SJCRH30 (cell line): ENCODE results near the gene PRELID3B. TPM values are rescaled to one million over a fixed set of nuclear protein-coding genes. Genes with fewer than 3 reads are reported as not detected.

Experiments used
- DNase-seq, 2 experiments: peaks; one replicate each; pipeline ENCODE4 v3.0.0-alpha.2; 2015 to 2020
- H3K27ac ChIP-seq: fragments of 250-450 bp; sonication (Bioruptor Pico); 2 replicates; pipeline ENCODE4 v1.5.1; 2020; ENCODE audit warnings: mild to moderate bottlenecking, moderate library complexity
- H3K27me3 ChIP-seq: fragments of 250-450 bp; sonication (Bioruptor Pico); 2 replicates; pipeline ENCODE4 v1.5.1; 2020; ENCODE audit warnings: mild to moderate bottlenecking, moderate library complexity
- H3K36me3 ChIP-seq: fragments of 250-450 bp; sonication (Bioruptor Pico); 2 replicates; pipeline ENCODE4 v1.5.1; 2020; ENCODE audit warnings: mild to moderate bottlenecking, moderate library complexity
- H3K4me1 ChIP-seq: fragments of 250-450 bp; sonication (Bioruptor Pico); 2 replicates; pipeline ENCODE4 v1.5.1; 2020; ENCODE audit warnings: mild to moderate bottlenecking, moderate library complexity
- H3K4me3 ChIP-seq: fragments of 250-450 bp; sonication (Bioruptor Pico); 2 replicates; pipeline ENCODE4 v1.5.1; 2020; ENCODE audit warnings: mild to moderate bottlenecking, moderate library complexity
- H3K9me3 ChIP-seq: fragments of 250-450 bp; sonication (Bioruptor Pico); replicated peaks from 2 replicates; pipeline ENCODE4 v1.5.1; 2020; ENCODE audit warnings: mild to moderate bottlenecking, moderate library complexity
- total RNA-seq: library from RNA; depleted of rRNA; stranded (reverse); fragments of >200 nt; shearing (Covaris generic); gene quantifications from 2 replicates; pipeline ENCODE4 v1.2.3, GENCODE V29; 2014; rRNA removed

Gene PRELID3B
- total RNA-seq, 1 experiment from 2014 or later: 331 TPM

DNA sequence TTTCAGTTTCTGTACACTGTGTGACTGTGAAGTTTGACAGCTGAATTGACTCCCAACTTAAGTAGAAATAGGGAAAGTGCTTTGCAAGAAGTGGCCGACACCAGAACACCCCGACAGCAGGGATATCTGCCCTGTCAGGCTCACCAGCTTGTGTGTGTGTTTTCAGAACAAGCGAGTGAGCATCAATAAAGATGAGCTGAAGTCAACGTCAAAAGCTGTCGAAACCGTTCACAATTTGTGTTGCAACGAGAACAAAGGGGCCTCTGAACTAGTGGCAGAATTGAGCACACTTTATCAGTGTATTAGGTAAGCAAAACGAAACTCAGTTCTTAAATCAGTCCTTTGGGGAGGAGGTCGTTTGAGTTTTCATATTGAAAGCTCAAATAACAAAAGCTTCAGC lies 50.9 kb downstream of the PRELID3B start:
- Histone ChIP-seq H3K9me3 (no peaks in the 10 kb centered on the region), H3K27me3 (no peaks in the 10 kb centered on the region), H3K36me3 (peaks cover 97% of the 10 kb centered on the region), H3K27ac (no peak overlapping the region), H3K4me3 (no peak overlapping the region), H3K4me1 (peaks cover 6% of the 10 kb centered on the region)
- DNase-seq: no peak

DNA sequence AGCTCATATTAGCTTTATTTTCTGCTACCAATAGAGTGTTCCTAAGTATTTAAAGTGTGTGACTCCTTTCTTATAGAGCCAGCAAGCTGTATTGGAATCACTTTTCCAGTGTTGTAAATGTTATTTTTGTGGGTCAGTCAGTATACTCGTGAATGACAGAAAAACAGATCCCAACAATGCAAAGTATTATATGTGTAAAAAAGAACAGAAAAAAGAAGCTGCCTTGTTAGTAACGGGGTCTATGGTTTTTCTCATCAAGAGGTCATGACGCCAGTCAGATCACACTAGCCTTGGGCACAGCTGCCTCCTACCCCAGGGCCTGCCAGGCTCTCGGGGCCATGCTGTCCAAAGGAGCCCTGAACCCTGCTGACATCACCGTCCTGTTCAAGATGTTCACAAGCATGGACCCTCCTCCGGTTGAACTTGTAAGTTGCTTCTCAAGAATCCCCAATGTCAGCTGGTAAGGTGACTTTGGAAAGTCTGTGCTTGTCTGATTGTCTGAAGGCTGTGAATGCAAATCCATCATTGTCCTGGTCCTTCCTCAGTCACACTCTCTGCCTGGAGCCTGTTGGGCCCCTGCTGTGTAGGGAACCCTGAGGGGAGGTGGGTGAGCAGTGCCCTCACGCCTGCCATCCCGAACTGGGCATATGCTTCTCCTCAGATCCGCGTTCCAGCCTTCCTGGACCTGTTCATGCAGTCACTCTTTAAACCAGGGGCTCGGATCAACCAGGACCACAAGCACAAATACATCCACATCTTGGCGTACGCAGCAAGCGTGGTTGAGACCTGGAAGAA lies 51.7 kb downstream of the PRELID3B start:
- Histone ChIP-seq H3K4me3 (no peak overlapping the region), H3K27ac (no peak overlapping the region), H3K27me3 (no peaks in the 10 kb centered on the region), H3K4me1 (peaks cover 6% of the 10 kb centered on the region), H3K36me3 (peaks cover 97% of the 10 kb centered on the region), H3K9me3 (no peaks in the 10 kb centered on the region)
- DNase-seq: no peak

DNA sequence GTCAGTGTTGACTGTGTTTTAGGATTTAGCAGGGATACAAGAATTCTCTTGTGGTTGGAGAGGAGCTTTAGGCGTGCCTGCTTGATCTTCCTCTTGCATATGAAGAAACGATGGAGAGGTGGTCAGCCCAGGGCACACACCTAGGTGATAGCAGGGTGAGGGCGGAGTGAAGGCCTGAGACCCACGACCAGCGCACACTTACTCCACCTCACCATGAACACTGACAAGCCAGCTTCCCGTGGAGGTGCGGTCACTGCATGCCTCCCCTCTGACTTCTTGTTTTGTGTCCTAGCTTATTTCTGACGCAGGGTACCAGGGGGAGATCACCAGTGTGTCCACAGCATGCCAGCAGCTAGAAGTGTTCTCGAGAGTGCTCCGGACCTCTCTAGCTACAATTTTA lies 53.4 kb downstream of the PRELID3B start:
- DNase-seq: no peak
- Histone ChIP-seq H3K27ac (no peak overlapping the region), H3K4me1 (peaks cover 6% of the 10 kb centered on the region), H3K27me3 (no peaks in the 10 kb centered on the region), H3K4me3 (no peak overlapping the region), H3K36me3 (peaks cover 91% of the 10 kb centered on the region), H3K9me3 (no peaks in the 10 kb centered on the region)

DNA sequence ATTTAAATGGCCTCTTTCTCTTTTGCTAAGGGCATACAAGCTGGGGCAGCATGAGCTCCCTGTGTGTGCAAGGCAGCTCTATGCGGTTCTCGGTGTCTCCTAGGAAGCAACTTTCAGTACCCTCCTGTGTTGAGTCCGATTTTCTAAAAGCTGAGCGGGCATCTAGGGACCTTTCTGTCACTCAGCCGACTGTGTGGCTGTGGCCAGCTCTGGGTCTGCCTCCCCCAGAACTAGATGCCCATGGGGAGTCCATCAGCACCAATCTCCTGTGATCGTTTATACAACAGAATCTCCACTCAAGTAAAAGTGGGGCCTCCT lies 54.1 kb downstream of the PRELID3B start:
- no peak overlapping the region for H3K4me3 ChIP-seq
- no peaks in the 10 kb centered on the region for H3K9me3 ChIP-seq
- H3K4me1 ChIP-seq: peaks cover 6% of the 10 kb centered on the region
- H3K27me3 ChIP-seq: no peaks in the 10 kb centered on the region
- no peak overlapping the region for H3K27ac ChIP-seq
- no peak for DNase-seq
- peaks cover 88% of the 10 kb centered on the region for H3K36me3 ChIP-seq

DNA sequence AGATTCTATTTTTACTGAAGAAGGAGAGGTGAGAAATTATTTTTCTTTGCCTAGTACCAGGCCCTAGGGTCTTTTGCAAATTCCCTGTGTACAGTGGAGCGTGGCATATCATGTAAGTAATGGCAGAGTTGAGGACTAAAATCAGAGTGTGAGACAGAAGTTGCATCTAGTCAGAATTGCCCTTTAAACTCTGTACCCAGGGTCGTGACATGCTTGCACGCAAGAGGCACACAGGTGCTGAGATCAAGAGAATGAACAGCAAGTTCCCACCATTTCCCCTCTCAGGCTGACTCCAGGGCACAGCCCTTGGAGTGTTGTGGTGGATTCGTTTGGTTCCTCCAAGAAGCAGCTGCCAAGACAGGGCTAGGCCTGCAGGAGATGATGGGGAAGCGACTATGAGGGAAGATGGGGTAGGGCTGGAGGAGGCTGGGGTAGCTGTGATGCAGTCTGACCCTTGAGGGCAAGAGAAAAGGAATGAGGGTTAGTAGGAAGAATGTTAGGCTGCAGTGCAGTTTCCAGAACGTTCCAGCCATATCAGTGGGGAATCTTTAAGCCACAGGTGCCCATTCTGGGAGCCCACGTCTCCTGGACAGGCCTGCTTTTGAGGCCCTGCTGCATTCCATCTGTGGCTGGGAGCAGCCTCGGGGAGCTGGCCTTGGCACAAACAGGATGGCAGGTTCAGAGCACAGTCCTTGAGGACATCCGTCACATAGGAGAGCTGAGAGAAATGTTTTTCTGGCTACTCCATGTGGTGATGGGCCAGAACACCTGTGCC lies 54.6 kb downstream of the PRELID3B start:
- Histone ChIP-seq H3K27me3 (no peaks in the 10 kb centered on the region), H3K4me3 (no peak overlapping the region), H3K9me3 (no peaks in the 10 kb centered on the region), H3K4me1 (peaks cover 2% of the 10 kb centered on the region), H3K36me3 (peaks cover 82% of the 10 kb centered on the region), H3K27ac (no peak overlapping the region)
- DNase-seq: no peak

DNA sequence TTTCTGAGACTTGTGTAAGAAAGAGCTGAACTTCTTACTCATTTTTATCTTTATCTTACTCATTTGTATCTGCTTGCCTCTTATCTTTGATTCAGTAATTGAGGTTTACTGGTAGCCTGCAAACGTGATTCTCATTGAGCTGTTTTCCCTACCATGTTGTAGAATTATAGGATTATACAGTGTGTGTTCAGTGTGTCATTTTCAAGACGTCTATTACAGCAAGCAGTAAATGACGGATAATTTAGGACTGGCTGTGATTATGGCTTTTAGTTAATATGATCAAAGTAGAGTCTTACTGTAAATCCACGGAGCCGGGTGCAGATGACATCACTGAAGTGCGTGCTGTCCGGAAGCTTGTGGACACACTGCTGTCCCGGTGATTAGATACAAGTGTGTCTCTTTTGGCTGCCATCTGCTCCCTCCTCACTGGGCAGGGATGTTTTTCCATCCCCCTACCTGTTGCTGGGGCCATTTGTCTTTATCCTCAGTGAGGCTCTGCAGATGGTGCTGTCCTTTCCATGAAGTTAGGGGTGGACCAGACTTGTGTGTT lies 55.5 kb downstream of the PRELID3B start:
- no peak overlapping the region for H3K27ac ChIP-seq
- peaks cover 77% of the 10 kb centered on the region for H3K36me3 ChIP-seq
- no peak overlapping the region for H3K4me3 ChIP-seq
- DNase-seq: no peak
- no peaks in the 10 kb centered on the region for H3K27me3 ChIP-seq
- H3K9me3 ChIP-seq: no peaks in the 10 kb centered on the region
- peaks cover 7% of the 10 kb centered on the region for H3K4me1 ChIP-seq

DNA sequence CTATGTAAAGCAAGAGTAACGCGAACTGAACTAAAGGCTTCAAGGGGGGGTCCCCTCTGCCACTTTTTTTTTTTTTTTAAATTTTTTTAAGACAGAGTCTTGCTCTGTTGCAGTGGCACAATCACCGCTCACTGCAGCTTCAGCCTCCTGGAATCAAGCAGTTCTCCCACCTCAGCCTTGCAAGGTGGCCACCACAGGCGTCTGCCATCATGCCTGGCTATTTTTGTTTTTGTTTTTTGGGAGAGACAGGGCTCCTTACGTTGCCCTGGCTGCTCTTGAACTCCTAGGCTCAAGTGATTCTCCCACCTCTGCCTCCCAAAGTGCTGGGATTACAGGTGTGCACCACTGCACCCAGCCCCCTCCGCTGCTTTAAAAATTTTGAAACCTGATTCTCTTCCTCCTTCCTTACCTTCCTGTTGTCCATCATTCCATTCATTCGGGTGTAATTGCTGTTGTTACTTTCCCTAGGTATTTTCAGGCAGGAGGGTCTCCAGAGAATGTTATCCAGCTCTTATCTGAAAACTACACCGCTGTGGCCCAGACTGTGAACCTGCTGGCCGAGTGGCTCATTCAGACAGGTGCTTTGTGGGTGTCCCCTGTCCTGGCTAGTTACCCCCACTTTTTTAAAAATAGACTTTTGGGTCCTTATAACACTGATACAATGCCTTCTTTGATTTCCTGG lies 56.2 kb downstream of the PRELID3B start:
- Histone ChIP-seq H3K27me3 (no peaks in the 10 kb centered on the region), H3K4me1 (peaks cover 7% of the 10 kb centered on the region), H3K36me3 (peaks cover 71% of the 10 kb centered on the region), H3K27ac (no peak overlapping the region), H3K4me3 (no peak overlapping the region), H3K9me3 (no peaks in the 10 kb centered on the region)
- DNase-seq: no peak

DNA sequence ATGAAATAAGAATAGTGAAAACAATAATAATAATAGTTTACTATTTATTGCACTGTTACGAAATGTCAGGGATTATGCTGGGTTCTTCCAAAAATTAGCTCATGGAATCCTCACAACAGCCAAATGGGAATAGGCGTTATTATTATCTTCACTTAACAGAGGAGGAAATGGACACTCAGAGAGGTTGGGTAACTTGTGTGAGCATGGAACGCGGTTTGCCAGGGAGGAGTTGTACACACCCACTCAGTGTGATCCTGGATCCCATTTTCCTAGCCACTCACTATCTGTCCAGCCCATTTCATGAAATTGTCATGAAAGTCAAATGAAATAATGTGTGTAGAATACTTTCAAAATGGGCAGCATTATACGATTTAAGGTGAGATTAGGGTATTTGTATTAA lies 56.9 kb downstream of the PRELID3B start:
- Histone ChIP-seq H3K27me3 (no peaks in the 10 kb centered on the region), H3K36me3 (peaks cover 64% of the 10 kb centered on the region), H3K27ac (no peak overlapping the region), H3K4me3 (no peak overlapping the region), H3K4me1 (peaks cover 7% of the 10 kb centered on the region), H3K9me3 (no peaks in the 10 kb centered on the region)
- DNase-seq: no peak

DNA sequence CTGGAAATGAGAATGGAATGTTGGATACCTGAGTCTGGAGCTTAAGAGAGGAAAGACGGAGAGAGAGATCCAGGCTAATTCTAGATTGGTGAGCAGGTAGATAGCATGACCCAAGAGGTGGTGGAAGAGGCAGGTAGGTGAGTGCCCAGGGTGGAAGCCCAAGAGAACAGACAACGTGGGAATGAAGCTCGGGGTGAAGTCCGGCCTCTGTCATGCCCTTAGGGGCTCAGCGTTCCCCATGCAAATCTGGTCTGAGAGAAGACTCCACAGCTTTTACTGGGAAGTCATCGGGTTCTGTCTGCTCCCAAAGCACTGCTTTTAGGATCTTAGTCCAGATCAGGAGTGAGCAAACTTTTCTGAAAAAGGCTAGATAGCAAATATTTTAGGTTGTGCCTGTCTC lies 57.9 kb downstream of the PRELID3B start:
- Histone ChIP-seq H3K27me3 (no peaks in the 10 kb centered on the region), H3K36me3 (peaks cover 54% of the 10 kb centered on the region), H3K27ac (no peak overlapping the region), H3K4me1 (peaks cover 7% of the 10 kb centered on the region), H3K9me3 (no peaks in the 10 kb centered on the region), H3K4me3 (no peak overlapping the region)
- no peak for DNase-seq

Other genes starting within 250 kb of the PRELID3B start
- not detected in 2 replicates for gene GNAS-AS1, start 191.9 kb downstream of the PRELID3B start, total RNA-seq
- gene GNAS, start 190.1 kb downstream of the PRELID3B start, total RNA-seq: 2,094 and 2,122 TPM in 2 replicates
- 239 and 255 TPM in 2 replicates for gene NELFCD, start 61.5 kb downstream of the PRELID3B start, total RNA-seq
- gene CTSZ, start 35.5 kb downstream of the PRELID3B start, total RNA-seq: not detected in 2 replicates
- gene TUBB1, start 23.4 kb downstream of the PRELID3B start, total RNA-seq: 0.03 TPM in 1 of 2 replicates, not detected in the other
- 124 and 133 TPM in 2 replicates for gene ATP5F1E, start 10.5 kb downstream of the PRELID3B start, total RNA-seq
- 0.58 and 0.59 TPM in 2 replicates for gene ZNF831, start 121.0 kb upstream of the PRELID3B start, total RNA-seq